ENCODE data around the gene ATP10A.

DNA sequence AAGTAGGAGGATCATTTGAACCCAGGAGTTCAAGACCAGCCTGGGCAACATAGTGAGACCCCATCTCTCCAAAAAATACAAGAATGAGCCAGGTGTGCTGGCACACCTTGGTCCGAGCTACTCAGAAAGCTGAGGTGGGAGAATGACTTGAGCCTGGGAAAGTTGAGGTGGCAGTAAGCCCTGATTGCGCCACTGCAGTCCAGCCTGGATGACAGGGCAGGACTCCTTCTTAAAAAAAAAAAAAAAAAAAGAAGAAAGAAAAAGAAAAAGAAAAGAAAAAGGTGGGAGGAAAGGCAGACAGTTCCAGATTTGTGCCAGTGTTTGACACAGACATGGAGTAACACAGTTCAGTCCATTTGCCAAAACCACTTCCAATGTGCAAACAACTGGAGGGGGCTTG, 75.7 kb downstream of the ATP10A start:
- no peak for TF ChIP-seq EZH2 (IDR thresholded peaks at IDR 0.05)
- no peak for TF ChIP-seq POLR2AphosphoS5 (IDR thresholded peaks at IDR 0.05; ENCODE audit: borderline replicate concordance, low read depth, low read length)
- TF ChIP-seq FOXP2 (optimal IDR thresholded peaks at IDR 0.05; ENCODE audit: control extremely low read depth, extremely low read length, insufficient read depth), result no peak
